ENCODE measurements around the gene CNKSR3.

Gene CNKSR3

DNA sequence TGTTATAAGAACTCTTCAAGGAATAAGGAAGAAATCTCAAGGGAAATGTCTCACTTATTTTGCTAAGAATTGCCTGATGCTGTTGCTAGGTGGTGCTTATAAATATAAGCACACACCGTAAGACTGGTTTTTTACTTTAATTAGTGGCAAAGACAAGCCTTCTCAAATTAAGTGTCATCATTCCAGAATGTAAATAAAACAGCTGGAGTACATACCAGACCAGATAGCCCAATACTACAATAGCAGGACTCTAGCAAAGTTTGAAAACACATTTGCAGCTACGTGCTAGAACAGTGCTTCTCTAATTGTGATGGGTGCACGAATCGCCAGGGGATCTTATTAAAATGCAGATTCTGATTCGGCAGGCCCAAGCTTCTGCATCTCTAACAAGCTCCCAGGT lies 6.8 kb downstream of the CNKSR3 start:
- no peak for TF ChIP-seq ZFX (IDR thresholded peaks at IDR 0.05)
- no peak overlapping the region for H3K27ac ChIP-seq

GRCh38 chr6:154502553-154502952 lies 7.9 kb downstream of the CNKSR3 start:
- TF ChIP-seq ZFX (IDR thresholded peaks at IDR 0.05): no peak
- TF ChIP-seq, protein P1, sequence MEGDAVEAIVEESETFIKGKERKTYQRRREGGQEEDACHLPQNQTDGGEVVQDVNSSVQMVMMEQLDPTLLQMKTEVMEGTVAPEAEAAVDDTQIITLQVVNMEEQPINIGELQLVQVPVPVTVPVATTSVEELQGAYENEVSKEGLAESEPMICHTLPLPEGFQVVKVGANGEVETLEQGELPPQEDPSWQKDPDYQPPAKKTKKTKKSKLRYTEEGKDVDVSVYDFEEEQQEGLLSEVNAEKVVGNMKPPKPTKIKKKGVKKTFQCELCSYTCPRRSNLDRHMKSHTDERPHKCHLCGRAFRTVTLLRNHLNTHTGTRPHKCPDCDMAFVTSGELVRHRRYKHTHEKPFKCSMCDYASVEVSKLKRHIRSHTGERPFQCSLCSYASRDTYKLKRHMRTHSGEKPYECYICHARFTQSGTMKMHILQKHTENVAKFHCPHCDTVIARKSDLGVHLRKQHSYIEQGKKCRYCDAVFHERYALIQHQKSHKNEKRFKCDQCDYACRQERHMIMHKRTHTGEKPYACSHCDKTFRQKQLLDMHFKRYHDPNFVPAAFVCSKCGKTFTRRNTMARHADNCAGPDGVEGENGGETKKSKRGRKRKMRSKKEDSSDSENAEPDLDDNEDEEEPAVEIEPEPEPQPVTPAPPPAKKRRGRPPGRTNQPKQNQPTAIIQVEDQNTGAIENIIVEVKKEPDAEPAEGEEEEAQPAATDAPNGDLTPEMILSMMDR (conservative IDR thresholded peaks at IDR 0.05): no peak
- no peak overlapping the region for H3K27ac ChIP-seq

DNA sequence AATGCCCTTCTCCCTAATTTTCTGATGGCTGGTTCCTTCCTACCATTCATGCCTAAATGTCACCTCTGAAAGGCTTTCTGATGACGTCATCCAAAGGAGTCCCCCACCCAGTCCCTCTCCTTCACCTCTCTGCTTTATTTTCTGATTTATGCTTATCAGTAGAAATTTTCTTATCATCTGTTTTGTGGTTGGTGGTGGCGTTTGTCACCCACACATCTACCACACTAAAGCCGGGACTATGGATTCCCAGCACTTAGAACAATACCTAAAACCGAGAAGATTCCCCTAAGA lies 9.0 kb downstream of the CNKSR3 start:
- no peak overlapping the region for H3K27ac ChIP-seq
- TF ChIP-seq ZFX (IDR thresholded peaks at IDR 0.05): no peak
- TF ChIP-seq, protein P1 (conservative IDR thresholded peaks at IDR 0.05): no peak

DNA sequence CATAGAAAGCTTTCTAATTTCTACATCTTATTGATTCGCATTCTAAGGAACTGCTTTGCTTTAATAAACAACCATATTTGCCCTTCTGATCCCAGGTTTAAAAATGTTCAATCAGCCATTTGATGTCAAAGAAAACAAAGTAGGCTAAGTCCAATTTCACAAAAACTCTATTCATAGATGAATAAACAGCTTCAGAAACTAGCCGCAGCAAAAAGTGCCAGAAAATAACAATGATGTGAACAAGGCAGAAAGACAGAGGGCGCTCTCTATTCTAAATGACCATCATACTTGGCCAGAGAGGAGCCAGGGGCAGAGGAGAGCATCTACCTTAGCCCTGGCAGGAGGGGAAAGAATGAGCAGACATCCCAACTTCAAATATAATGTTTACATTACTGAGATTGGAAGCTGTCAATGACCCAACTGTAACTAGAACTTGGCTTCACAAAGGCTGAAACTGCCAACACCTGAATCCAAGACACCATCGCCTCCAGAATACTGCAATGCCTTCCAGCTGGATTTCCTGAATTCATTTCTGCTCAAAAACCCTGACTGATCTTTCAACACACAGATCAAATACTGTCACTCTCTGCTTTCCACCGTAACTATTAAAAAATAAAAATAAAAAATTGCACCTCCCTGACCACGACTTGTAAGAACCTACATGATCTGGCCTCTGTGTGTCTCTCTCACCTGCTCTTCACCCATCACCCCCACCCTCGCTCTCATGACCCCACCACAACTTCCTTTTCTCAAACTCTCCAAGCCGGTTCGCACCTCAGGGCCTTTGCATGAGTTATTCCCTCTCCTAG lies 9.5 kb downstream of the CNKSR3 start:
- H3K27ac ChIP-seq: no peak overlapping the region
- TF ChIP-seq ZFX (IDR thresholded peaks at IDR 0.05): no peak
- TF ChIP-seq, protein P1 (conservative IDR thresholded peaks at IDR 0.05): peak; percentile 42

DNA sequence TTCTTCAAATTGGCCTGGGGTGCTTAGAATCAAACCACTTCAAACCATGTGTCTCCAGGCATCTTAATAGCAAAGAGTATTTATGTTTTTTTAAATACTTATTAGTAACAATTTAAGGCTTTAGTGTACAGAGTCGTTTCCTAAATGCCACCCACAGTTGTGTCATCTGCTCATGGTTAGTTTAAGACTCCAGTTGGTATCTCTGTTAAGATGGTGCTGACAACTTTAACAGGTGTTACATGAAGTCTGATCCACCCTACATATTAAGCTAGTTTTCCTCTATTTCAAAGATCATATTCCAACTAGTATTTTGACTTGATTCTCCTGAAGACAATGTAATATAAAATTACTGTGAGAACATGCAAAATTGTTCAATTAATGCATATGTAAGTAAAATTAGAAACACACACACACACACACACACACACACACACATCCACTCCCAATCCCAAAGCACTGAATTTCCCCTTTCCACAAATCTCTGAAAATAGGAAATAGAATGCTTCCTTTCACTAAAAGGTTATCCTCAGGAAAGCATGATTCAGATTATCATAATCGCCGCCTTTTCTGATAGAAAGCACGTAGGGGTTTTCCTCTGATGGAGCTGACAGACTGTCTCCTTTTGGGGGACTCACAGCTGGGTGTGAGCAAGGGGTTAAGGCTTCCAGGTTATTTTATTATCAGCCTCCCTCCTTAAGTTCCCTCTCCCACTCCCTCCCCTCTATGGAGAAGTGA lies 10.5 kb downstream of the CNKSR3 start:
- no peak for TF ChIP-seq ZFX (IDR thresholded peaks at IDR 0.05)
- TF ChIP-seq, protein P1 (conservative IDR thresholded peaks at IDR 0.05): no peak
- H3K27ac ChIP-seq: no peak overlapping the region

DNA sequence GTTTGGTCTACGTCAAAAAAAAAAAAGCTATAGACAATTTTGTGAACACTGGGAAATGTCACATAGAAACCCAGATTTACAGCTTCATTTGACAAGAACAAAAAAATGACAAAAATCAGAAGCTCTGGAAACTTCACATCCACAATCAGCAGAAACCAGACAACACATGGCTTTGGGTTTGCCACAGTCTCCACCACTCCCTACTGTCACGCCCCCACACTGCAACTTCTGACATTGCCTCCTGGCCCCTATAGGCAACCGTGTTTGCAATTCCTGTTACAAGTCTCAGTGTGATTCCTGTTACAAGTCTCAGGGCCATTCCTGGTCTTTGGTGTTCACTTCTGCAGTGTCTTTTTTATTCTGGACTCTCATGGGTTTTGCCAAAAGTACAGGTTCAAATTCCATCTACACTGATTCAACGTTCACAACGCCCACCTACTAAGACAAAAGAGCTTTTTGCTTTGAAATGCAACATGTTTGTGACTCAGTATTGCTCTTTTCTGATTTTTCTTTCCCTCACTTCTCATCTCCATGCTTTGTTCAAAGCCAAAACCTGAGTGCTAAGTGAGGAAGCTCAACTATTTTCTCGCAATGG lies 12.0 kb downstream of the CNKSR3 start:
- no peak overlapping the region for H3K27ac ChIP-seq
- TF ChIP-seq, protein P1 (conservative IDR thresholded peaks at IDR 0.05): no peak
- TF ChIP-seq ZFX (IDR thresholded peaks at IDR 0.05): no peak

- H3K27ac ChIP-seq: no peak overlapping the region
- TF ChIP-seq ZFX (IDR thresholded peaks at IDR 0.05): no peak
- TF ChIP-seq, protein P1 (conservative IDR thresholded peaks at IDR 0.05): no peak
These were observed 13.5 kb downstream of the CNKSR3 start for GRCh38 chr6:154496793-154497517.

All from C4-2B (cell line).